GM18508 (cell line): ENCODE data around the gene FRAT2.

Experiments
- ATAC-seq: cut with Tn5 transposase; IDR thresholded peaks from one replicate; pipeline ENCODE4 v1.9.1; 2021; ENCODE audit warnings: moderate number of reproducible peaks; ENCODE audit not compliant: insufficient read depth, unreplicated experiment

The FRAT2 gene, protein sequence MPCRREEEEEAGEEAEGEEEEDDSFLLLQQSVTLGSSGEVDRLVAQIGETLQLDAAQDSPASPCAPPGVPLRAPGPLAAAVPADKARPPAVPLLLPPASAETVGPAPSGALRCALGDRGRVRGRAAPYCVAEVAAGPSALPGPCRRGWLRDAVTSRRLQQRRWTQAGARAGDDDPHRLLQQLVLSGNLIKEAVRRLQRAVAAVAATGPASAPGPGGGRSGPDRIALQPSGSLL

DNA sequence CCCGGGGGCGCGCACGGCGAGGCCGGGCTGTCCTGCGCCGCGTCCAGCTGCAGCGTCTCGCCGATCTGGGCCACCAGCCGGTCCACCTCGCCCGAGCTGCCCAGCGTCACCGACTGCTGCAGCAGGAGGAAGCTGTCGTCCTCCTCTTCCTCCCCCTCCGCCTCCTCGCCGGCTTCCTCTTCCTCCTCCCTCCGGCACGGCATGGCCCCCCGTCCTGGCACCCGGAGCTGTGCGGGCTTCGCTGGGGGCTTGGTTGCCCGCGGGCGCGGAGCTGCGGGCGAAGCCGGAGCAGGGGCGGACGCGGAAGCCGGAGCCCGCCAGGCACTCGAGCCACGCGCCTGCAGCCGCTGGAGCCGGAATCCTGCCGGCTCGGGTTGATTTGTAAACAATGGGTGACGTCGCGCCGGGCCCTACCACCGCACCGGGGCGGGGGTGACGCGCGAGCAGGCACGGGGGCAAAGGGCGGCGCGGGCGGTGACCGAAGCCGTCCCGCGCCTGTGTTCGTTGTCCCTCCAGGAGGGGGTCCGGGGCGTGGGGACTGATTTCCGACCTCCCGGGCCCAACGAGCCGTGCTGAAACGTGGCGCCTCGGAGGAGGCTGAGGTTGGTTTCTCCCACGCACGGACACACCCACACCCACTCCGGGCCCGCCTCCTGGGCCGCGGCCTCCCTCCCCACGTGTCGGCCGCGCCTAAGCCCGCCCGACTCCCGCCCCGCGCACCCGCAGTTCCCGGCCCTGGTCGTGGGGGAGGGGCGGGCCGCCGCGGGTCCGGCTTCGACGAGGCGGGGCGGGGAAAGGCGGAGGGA is at the start of gene FRAT2:
FRAT2 (minus strand) TSS at position 360 of the 806 bp plus-strand sequence; CDS start at position 203, 157 bp downstream.
- ATAC-seq: peak; percentile 59

DNA sequence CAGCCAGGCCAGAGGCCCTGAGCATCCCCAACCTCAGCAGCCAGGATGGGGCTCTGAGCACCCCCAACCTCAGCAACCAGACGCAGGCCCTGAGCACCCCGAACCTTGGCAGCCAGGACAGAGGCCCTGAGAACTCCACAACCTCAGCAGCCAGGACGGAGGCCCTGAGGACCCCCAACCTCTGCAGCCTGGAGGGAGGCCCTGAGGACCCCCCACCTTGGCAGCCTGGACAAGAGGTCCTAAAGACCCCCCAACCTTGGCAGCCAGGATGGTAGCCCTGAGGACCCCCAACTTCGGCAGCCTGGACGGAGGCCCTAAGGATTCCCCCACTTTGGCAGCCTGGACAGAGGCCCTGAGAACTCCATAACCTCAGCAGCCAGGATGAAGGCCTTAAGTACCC is 49.6 kb upstream of the FRAT2 start:
- ATAC-seq: no peak

DNA sequence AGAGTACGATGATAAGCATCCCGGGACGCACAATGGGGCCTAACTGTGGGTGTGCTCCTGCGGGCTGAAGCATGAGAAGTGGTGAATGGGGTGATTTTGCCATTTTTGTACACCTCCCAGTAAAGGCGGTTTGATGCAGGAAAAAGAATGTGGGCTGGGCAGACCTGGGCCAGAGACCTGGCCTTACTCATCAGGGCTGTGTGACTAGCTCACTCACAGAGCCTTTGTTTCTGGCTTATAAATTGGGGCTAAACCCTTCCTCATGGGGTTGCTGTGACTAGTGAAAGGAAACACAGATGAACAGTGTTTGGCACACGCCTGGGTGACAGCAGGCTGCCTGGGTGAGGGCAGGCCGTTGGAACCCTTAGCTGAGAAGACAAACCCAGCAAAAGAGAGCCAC is 48.6 kb upstream of the FRAT2 start:
- ATAC-seq: no peak

DNA sequence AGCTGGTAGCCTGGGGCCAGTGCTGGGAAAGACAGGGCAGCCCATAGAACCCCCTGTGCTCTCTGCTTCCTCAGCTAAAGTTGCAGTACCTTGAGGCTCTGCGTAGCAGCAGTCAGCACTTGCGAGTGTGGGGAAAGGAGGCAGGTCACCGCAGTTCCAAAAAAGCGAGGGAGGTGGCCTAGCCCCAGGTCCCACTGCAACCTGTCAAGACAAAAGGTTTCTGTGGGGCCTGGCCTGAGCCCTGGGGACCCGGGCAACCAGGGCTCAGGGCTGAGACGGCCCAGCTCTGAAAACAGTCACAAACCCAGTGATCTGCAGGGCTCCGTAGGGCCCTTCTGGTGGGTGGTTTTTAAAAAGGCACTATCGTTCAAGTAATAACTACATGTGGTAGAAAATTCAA is 47.1 kb upstream of the FRAT2 start:
- no peak for ATAC-seq

- ATAC-seq: no peak
Measured at GRCh38 chr10:97380516-97380915, 46.0 kb upstream of the FRAT2 start.

- ATAC-seq: no peak
Measured at GRCh38 chr10:97378933-97379921, 44.7 kb upstream of the FRAT2 start.

DNA sequence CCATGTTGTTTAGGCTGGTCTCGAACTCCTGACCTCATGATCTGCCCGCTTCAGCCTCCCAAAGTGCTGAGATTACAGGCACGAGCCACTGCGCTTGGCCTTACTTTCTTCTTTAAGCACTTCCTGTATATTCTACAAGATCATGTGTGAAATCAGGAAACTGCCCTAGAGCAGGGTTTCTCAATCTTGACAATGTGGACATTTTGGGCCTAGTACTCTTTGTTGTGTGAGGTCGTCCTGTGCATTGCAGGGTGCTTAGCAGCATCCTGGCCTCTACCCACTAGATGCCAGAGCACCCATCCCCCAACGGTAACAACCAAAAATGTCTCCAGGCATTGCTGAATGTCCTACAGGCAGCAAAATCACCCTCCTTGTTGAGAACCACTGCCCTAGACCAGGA is 41.9 kb upstream of the FRAT2 start:
- no peak for ATAC-seq

DNA sequence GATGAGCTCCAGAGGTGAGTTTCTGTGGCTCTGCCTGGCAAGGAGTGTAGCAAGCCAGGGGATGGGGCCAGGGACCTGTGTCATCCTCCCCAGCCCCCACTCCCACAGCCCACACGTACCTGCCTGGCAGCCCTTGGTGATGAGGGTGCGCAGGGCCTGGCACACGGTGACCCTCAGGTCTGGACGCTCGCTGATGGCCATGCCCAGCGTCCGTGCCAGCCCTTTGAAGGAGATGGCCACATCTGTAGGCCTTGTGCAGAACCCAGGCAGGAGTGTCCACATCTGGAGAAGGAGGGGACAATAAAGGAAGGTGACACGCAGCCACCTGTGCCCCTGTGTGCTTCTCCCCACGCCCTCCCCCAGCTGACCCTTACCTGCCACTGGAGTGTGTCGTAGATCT is 38.9 kb upstream of the FRAT2 start:
- ATAC-seq: no peak

DNA sequence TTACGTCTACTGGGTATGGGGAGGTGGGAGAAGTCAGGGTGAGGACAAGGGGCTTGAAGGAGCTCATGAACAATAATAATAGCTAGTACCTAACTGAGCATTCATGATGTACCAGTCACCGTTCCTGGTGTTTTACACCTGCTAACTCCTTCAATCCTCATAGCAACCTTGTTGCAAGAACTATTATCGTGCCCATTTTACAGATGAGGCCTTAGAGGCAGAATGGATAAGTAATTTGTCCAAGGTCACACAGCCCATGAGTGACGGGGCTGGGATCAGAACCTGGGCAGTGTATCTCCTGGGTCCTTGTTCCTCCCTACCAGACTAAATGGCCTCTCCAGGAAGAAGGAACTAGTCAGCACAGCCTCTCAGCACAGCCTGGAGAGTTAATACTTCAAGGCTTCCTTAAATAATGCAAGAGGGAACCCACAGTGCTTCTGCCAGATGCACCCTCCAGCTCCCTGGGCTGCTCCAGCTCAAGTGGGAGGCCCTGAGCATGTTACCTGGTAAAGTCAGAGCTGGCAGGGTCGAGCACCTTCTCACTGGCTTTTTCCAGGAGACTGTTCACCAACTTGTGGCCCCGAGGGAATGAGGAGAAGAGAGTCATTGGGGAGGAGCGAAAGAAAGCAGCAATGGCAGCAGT is 37.8 kb upstream of the FRAT2 start:
- ATAC-seq: no peak

DNA sequence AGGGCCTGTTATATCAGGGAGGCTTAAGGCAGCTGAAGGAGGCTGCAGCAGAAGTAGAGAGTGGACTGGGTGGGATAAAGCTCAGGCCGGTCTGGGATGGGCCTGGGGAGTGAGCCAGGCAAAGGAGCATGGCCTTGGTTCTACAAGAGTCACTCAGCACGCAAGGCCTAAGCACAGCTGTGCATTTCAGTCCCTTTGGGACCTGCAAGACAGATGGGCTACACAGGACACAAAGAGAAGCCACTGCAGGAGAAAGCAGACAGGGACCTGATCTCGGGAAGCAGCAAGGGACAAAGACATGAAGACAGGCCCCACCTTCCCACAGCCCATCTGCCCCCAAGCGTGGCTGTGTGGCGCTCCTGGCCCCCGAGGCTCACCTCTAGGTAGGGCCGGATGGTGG is 37.2 kb upstream of the FRAT2 start:
- no peak for ATAC-seq

GRCh38 chr10:97367126-97367649 is 32.7 kb upstream of the FRAT2 start:
- no peak for ATAC-seq

DNA sequence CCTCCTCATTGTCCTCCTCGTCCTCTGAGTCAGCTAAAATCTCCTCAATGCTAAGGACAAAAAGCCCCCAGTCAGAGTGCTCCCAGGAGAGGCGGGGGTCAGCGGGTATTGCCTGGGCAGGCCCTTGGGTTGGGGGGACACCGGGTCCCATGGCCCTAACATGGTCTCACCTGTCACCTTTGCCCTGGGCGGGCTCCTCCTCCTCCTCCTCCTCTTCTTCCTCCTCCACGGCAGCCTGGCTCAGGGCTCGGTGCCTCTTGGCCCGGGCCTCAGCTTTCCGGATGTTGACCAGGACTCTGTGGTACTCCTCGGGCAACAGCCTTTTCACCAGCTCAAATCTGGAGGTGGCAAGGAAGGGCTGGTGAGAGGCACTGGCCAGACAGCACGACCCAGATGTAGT is 32.0 kb upstream of the FRAT2 start:
- ATAC-seq: no peak

DNA sequence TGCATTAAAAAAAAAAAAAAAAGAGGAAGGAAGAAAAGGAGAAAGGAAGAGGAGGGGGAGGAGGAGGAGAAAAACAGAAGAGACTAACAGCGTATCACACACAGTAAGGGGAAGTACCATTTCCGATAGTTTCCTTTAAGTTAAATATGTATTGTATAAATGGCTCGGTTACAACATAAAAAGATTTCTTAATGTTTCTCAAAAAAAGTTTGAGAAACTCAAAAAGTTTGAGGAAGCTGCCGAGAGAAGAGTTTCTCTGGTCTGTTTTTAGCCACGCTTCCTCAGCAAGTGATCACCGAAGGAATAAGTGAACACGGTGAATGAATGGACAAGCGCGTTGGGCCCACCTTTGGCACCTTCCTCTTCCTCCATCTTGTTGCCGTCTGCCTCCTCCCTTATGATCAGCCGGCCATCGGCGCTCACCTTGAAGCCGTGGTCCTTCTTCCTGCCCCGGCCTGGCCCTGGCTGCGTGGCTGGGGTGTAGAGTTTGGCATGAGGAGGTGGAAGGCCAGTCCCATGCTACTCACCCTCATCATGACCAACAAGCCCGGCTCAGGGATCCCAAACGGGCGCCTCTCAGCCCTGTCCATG is 31.3 kb upstream of the FRAT2 start:
- ATAC-seq: no peak

DNA sequence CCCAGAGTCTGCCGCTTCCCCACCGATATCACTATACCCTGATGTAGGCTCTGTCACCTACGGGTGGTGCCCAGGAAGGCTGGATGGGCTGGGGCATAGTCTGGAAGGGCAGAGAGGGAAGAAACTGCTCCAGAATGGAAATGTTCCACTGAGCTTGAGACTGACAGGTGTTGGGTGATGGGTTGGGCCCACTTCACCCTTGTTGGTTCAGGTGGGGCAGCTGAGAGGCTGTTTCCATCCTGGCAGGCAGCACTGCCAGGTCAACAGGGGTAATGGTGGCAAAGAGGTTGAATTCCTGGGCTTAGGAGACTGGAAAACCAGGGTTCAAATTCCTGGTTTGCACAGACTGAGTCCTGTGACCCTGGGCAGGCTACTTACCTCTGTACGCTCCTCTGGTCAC is 28.5 kb upstream of the FRAT2 start:
- ATAC-seq: no peak

- ATAC-seq: no peak
Measured at GRCh38 chr10:97362310-97363033, 27.9 kb upstream of the FRAT2 start.

DNA sequence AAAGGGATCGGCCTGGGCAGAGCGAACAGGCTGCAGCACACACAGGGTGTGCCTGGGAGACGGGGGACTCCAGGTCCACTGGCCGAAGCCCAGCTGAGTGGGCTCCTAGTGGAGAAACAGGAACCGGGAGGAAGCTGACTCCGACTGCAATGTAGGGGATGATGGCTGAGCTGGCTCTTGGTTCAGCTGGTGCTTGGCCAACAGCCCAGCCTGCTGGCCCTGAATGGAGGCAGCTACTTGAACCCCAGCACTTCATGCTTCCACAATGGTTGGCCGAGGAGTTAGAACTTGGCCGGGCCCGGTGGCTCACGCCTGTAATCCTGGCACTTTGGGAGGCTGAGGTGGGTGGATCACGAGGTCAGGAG is 27.0 kb upstream of the FRAT2 start:
- ATAC-seq: no peak

- ATAC-seq: no peak
Measured at GRCh38 chr10:97360705-97361536, 26.4 kb upstream of the FRAT2 start.

GRCh38 chr10:97358781-97359180 is 24.3 kb upstream of the FRAT2 start:
- ATAC-seq: no peak
